HuH-7 (cell line): Measurements from ENCODE around the gene PTH.
A peak's percentile ranks its signal among the peaks of the same experiment; 100 is the strongest.

Experiments used
- DNase-seq: peaks from one replicate; pipeline ENCODE4 v3.0.0; 2011; ENCODE audit warnings: low spot score

The PTH gene

DNA sequence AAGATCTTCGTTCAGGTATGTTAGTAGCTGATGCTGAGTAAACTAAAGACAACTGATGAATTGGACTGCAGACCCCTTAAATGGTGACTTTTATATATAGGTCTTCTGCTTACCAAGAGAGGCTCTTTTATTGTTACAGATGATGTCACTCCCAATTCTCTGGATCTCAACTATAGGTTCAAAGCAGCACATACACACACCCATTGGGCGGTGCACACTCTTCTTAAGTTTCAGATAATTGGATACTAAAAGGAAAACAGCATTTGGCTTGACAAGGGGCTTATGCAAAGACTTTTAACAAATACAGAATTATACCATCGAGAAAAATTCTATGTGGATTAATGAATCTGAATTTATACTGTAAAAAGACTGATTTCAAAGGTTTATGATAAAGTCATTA lies at the start of gene PTH:
PTH (minus strand) TSS at position 69 of the 400 bp plus-strand sequence. CDS start 3,142 bp downstream, outside the sequence.
- no peak for DNase-seq

DNA sequence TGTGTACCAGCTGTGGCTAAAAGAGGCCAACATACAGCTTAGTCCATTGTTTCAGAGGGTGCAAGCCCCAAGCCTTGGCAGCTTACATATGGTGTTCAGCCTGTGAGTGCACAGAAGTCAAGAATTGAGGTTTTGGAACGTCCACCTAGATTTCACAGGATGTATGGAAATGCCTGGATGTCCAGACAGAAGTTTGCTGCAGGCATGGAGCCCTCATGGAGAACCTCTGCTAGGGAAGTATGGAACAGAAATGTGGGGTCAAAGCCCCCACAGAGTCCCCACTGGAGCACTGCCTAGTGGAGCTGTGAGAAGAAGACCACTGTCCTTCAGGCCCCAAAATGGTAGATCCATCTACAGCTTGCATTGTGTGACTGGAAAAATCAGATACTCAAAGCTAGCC lies 42.2 kb upstream of the PTH start:
- DNase-seq, result no peak

DNA sequence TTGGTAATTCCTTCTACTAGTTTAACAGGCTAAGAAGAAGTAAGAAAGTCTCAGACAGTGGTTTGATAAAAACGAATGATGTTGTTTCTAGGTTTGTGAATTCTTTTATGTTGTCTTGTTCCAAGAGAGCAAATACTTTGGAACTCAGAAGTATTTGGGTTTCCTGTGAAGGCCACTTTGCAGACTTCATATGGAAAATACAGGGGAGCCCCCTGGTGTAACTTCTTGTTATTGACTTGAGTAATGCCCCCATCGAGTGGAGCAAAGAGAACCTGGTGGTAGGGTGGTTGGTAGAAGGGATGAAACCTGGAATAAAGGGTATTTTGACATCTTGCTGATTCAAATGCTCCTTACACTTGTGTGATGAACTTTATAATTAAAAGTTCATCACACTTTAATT lies 40.0 kb upstream of the PTH start:
- no peak for DNase-seq

DNA sequence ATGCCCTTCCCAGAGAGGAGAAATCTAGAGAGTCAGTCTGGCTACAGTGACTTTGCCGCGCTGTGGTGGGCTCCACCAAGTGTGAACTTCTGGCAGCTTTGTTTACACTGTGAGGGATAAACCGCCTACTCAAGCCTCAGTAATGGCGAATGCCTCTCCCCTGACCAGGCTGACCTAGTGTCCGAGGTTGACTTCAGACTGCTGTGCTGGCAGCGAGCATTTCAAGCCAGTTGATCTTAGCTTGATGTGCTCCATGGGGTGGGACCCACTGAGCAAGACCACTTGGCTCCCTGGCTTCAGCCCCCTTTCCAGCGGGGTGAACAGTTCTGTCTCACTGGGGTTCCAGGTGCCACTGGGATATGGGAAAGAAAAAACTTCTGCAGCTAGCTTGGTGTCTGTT lies 38.6 kb upstream of the PTH start:
- no peak for DNase-seq

DNA sequence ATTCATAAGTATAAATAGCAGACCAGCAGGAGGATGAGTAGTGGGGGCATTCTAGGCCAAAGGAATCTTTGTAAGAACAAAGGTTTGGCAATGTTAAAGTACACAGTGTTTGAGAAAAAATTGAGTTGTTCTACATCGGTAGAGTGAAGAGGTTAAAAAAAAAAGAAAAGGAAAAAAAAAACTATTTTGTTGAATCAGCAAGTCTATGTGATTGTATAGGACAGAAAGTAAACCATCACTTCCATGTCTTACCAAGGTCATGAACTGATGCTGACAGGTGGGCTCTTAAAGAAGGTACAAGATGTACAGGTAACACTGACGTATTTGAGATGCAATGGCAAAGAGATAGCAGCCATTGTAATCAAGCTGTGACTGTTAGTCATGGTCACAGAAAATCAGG lies 29.5 kb upstream of the PTH start:
- DNase-seq, result no peak

DNA sequence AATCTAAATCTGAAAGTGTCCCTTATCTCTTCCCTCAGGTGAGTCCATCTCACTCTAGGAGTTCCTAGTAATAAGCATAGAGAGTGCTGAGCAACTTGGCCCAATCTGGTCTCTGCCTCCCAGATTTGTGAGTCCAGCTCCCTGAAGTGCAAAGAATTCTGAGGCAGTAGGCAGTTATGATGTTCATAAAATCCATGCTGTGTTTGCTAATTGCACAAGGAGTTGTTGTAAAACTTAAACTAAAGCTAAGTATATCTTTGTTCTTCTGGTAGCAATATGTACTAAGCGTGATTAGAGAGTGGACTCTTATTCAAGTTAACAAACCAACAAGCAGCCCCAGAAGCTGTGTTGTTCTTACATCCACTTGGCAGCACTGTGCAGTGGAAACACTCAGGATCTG lies 7.6 kb upstream of the PTH start:
- no peak for DNase-seq

DNA sequence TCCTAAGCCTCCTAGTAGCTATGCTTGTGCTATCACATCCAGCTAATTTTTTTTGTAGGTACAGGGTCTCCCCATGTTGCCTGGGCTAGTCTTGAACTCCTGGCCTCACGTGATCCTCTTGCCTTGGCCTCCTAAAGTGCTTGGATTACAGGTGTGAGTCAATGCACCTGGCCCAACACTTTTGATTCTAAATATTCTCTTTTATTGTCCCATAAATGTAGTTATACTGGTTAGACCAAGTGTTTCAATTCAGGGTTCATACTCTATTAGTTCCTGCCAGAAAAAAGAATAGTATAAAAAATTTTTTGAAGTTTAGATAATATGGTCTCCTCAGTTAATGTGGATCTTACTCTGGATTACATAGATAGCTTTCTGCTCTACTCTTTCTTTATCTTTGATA lies 6.7 kb upstream of the PTH start:
- DNase-seq, result no peak

DNA sequence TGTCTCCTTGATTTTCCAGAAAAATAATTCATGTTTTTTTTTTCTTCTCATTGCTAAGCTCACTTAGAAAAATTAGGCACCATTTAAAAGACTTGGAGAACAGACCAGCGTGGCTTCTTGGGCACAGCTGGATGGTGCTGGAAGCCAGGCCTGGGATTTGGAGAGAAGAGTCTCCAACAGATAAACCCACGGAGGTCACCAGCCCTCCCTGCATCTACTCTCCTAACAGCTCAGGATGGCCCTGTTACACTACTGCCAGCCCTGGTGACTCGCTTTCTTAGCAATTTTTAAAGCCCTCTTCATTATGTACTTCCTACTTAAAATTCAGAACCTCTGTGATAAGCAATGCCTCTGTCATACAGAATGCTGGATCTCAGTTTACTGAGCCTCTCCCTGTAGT lies 1.7 kb downstream of the PTH start:
- DNase-seq, result no peak

DNA sequence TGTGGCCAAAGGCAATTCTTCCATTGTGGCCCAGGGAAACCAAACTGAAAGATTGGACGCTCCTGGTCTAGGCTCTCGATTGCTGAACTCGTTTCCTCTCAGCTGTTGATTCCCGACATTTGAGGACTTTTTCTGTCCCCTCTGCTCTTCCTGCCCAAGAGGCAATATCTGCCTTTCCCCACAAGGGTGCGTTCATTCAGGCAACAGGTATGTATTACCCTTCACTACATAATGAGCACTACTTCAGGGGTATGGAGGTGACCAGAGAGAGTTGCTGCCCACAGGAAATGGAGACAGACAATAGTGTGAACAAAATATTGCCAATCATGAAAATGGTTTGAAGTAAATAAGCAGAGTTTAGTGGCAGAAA lies 8.2 kb downstream of the PTH start:
- DNase-seq, result peak; percentile 55

DNA sequence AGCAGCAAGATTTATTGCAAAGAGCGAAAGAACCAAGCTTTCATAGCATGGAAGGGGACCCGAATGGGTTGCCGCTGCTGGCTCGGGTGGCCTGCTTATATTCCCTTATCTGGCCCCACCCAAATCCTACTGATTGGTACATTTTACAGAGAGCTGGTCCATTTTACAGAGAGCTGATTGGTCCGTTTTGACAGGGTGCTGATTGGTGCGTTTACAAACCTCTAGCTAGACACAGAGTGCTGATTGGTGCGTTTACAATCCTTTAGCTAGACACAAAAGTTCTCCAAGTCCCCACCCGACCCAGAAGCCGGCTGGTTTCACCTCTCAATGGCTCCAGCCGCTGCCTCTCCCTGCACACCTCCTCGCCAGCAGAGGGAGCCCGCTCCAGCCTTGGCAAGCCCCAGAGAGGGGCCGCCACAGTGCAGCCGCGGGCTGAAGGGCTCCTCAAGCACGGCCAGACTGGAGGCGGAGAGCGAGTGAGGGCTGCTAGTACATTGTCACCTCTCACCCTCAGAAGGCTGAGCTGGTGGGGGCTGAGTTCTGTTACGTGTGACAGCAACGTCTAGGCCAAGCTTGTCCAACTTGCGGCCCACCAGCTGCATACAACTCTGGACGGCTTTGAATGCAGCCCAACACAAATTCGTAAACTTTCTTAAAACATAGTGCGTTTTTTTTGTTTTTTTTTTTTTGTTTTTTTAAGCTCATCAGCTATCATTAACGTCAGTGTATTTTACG lies 8.7 kb downstream of the PTH start:
- DNase-seq, result peak; percentile 23

DNA sequence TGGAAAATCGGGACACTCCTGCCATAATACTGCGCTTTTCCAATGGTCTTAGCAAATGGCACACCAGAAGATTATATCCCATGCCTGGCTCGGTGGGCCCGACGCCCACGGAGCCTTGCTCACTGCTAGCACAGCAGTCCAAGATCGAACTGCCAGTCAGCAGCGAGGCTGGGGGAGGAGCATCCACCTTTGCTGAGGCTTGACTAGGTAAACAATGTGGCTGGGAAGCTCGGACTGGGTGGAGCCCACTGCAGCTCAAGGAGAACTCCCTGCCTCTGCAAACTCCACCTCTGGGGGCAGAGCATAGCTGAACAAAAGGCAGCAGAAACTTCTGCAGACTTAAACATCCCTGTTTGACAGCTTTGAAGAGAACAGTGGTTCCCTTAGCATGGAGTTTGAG lies 15.6 kb downstream of the PTH start:
- DNase-seq, result peak; percentile 33

DNA sequence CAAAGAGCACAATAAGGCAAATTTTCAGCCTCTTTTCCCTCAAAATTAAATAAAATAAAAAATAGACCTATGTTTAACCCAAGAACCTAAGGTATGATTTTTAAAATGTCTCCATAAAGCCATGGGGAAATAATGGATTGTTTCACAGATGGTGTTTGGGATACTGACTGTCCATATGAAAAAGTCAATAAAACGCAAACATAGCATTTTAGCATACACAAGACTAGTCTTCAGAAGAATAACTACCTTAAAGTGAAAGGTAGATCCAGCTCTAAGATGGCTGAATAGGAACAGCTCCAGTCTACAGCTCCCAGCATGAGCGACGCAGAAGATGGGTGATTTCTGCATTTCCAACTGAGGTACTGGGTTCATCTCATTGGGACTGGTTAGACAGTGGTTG lies 16.1 kb downstream of the PTH start:
- DNase-seq, result no peak

DNA sequence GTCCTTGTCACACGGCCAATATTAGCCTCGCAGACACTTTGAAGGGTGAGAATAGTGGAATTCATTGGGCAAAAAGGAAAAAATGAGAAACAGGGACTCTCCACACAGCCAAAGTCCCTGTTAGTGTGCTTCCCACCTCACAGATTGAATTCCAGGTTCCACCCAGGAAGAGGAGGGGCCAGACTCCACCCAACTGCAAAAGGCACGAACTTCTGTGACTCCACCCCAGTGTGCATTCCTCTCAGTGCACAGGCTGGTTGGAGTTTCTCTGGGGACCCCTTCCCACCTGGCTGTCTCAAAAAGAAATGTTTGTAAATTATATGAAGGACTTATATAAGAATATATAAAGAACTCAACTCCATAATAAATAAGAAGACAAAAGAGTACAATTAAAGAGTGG lies 20.7 kb downstream of the PTH start:
- no peak for DNase-seq

DNA sequence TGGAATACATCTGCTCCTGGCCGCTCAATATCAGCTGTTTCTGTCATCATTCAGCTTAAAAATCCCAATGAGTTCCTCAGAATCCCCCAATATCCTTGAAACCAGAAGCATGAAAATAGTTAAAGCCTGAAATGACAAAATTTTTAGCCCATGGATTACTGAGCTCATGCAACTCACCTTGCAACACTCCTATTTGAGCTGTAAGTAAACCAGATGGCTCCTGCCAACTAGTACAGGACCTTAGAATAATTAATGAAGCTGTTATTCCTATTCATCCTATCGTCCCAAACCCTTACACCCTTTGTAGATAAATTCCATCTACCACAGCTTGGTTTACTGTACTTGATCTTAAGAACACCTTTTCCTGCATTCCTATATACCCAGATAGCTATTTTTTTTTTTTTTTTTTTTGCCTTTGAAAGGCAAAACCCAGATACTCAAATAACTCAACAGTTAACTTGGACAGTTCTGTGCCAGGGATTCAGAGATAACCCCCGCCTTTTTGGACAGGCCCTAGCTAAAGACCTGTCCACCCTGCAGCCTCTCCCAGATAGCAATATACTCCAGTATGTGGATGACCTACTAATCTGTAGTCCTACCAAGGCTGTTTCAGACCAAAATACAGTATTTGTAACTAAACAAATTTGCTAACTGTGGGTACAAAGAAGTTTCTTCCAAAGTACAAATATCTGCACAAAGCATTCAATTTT lies 22.6 kb downstream of the PTH start:
- DNase-seq, result no peak

DNA sequence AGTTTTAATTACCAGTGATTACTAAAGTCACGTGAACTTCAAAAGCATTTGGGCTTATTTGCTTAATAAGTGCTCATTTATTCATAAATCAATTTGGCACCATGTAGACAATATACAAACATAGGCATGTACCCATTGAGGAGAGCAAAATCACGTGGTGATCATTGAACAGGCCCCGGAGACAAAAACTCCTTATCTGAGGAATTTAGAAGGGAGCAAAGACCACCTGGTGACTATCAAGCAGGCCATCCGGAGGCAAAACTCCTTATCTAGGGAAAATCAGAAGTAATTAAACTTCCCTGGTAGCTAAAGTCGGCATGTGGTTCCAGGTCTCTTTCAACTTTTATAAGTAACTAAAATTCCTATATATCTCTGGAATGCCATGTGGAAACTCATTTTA lies 27.0 kb downstream of the PTH start:
- no peak for DNase-seq

DNA sequence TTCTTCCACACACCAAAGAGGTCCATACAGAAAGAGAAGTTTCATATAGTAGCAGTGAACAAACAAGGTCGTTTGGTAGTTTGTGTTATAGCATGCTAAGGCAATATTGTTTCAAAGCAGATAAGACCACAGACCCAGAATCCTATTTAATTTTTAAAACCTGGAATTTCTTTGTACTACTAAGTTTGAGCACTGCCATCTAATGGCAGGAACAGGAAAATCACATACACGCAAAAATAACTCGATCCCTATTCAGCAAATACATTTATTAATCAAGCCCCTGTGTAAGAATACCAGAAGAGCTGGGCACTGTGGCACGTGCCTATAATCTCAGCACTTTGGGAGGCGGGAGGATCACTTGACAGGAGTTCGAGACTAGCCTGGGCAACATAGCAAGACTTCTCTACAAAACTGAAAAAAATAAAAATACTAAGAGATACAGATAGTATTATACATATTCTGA lies 29.9 kb downstream of the PTH start:
- DNase-seq, result peak; percentile 33

DNA sequence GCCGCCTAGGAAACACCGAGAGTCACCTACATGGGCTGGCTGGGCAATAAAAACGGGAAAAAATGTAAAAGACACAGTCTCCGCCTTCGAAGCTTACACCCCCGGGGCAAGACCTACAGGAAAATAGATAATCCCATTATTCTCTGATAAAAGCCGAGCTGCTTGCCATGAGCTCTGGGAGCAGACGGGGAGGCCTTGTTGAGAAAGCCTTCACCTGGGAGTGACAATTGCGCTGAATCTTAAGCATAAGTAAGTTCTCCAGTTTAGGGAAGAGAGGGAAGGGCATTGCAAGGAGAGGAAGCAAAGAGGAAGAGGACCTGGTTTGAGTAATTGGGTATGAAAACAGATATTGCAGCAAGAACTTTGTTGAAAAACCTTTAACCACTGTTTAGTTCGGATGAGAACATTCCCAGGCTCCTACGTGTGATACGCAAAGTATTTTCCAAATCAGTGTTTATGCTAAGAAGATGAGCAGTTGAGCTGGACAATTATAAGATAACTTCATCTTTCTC lies 32.0 kb downstream of the PTH start:
- peak; percentile 9 for DNase-seq

DNA sequence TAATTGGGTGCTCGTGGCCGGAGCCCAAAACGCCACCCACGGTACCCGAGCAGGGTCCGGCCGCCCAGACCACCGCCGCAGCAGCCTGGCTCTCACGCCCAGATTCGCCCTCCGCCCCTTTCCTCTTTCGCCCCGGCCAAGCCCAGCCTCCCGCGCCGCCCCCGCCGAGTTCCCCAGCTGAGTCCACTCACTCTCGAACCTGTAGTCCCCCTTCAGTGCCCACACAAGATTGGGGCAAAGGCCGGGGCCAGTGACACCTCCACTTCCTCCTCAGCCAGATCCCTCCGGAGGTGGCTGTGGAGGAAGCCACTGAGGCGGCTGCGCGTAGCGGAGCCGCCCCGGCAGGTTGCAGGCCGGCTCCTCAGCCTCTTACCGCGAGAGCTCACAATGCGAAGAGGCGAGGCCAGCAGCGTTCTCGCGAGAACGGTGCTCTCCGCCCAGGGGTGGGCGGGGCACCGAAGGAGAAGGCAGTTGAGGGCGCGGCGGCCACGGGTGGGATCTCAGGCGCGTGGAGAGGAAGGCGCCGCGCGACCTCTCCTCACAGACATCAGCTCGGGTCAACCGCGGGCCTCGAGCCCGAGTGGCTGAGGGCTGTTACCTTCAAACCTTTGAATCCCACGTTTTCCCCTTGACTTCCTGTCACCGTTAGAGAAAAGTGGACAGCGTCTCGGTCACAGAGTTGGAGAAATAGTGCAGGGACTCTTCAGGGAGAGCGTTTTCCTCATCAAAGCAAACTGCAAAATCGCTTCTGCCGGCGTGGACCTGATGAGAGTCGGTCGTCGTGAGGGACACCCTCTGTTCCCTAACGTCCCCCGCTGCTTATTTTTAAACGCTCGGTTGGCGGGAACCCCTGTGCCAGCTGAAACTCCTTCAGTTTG lies 32.7 kb downstream of the PTH start, which contains the start of gene BTBD10:
BTBD10 (minus strand) TSS at position 322 of the 878 bp plus-strand sequence. CDS start 18,098 bp downstream, outside the sequence.
- DNase-seq, result peak; percentile 83

DNA sequence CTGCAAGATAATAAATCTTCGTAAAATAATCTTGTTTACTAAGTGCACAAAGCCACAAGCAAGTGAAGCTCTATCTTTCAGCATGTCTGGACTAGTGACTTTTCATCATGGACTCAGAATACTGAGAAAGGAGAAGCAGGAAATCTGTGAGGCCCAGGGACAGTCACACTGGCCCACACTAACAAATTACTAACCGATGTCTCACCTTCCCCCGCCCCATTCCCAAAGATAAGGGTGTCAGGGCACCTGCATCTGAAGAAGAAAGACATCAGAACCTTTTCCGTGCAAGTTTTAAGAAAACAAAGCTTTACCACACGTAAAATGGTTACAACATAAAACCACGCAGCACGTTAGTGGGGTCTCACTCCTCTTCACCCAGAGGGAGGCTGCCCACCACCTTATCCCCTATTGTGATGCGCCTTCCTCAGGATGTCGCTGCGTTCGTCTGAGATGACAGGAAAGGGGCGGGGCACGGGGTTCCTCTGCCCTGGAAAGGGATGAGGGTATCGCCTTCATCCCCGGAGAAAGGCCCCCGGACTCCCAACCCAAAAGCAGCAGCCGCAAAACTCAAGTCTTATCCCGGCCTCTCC lies 33.4 kb downstream of the PTH start:
- DNase-seq, result peak; percentile 58

DNA sequence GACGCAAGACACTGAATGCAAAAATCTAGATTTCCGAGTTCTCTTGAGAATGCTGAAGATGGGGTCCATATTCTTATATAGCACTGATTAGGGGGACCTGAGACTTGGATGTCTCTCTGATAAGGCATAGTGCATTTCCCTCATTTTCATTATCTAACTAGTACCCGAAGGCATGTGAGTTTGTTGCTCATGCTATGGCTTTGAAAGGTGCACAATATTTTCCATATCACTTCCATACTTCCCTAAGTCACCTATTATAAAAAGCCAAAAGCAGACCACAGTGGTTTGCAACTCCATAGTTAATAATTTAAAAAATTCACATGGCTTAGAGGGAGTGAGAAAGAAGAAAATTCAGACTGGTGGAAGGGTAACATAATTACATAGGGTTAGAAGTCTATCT lies 34.5 kb downstream of the PTH start:
- DNase-seq, result no peak

DNA sequence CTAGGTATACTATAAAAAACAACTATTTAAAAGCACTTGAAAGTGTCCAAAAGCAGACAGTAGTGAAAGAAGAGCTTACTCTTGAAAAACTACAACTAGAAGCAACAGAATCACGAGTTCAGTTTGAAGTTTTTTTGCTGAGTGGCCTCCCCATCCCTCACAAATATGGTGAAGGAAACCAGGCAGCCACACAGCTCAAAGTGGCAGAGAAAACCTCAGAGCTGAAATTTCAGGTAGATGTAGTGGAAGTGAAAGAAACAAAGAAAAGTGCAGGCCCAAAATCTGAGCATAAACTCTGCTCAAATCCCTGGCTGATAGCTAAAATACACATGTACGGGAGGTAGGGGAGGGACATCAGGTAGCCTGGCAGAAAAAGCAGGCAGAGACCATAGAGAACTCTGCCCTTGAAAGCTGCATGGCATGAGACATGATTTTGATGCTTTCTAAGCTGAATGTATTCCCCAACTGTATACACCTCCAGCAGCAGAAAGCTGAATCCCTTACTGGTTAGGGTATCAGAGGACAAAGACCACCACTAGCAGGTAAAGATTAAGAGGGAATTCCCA lies 44.9 kb downstream of the PTH start:
- DNase-seq, result no peak

DNA sequence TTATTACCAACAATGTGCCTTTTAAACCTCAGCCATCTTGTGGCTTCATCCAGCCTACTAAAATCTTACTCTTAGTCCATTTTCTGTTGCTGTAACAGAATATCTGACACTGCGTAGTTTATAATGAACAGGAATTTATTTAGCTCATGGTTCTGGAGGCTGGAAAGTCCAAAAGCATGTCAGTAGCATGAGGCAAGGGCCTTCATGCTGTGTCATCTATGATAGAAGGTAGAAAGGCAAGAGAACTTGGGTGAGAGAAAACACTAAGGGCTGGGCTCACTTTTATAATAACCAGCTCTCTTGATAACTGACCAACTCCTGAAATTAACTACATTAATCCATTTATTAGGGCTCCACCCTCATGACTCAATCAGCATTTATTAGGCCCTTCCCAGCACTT lies 46.3 kb downstream of the PTH start:
- DNase-seq, result no peak
